Testis (tissue), 2 donors: ENCODE results near the gene GATAD2A.

Experiments
- CTCF ChIP-seq, 3 experiments: fragments of 450-650 bp in 2 of 3; fragments of 200-600 bp in 1 of 3; sonication (generic) in 1 of 3; IDR thresholded peaks; one replicate each; pipeline ENCODE4 v1.5.1; 2016 to 2019; ENCODE audit warnings: antibody characterized with exemption in 3 of 3, mild to moderate bottlenecking in 2 of 3, moderate library complexity in 1 of 3
- POLR2A ChIP-seq: fragments of 450-650 bp; IDR thresholded peaks from one replicate; pipeline ENCODE4 v1.6.1; 2017; ENCODE audit warnings: antibody characterized with exemption, mild to moderate bottlenecking, moderate library complexity

- TF ChIP-seq CTCF (IDR thresholded peaks at IDR 0.05) (no peak), POLR2A (no peak)
These were observed 21.0 kb upstream of the GATAD2A start for GRCh38 chr19:19384486-19384885.
